ENCODE results near the gene SOCS1. TPM values are rescaled to one million over a fixed set of nuclear protein-coding genes. Genes with fewer than 3 reads are reported as not detected.

Gene SOCS1
- total and polyA plus RNA-seq, 2 donors (not counting 1 experiment from before 2014, with no cell fraction given) = 29.7 to 107 TPM

DNA sequence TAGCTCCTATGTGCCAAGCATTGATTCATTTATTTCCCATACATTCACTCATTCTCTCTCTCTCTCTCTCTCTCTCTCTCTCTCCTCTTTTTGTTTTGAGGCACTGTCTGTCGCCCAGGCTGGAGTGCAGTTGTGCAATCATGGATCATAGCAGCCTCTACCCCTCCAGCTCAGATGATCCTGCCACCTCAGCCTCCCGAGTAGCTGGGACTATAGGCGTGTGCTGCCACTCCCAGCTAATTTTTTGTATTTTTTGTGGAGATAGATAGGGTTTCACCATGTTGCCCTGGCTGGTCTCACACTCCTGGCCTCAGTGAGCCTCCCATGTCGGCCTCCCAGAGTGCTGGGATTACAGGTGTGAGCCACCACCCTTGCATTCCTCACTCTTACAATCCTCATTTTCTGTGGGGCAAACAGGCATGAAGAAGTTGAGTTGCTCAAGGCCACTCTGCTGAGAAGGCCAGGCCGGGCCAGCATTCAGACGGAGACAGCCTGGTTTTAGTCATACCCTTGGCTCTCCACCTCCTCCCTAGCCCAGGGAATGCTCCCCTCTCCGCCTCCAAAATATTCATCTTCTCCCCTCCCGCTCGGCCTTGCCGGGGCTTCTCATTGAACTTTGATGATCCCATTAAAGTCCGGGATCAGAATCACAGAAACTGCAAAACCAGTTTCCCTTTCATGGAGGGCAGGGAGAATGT lies 21.0 kb upstream of the SOCS1 start:
- intact Hi-C loops (cut with micrococcal nuclease) = no loop called here
- no peaks in the 10 kb centered on the region for H3K27me3 Mint-ChIP-seq
- H3K4me1 ChIP-seq (ENCODE audit: control insufficient read depth in 2 of 2, insufficient read depth in 2 of 2, low read length in 2 of 2) = peaks cover 13 to 15% of the 10 kb centered on the region in 2 donors

More for the DNA sequence above, 21.0 kb upstream of the SOCS1 start:
- H3K9me3 Mint-ChIP-seq (ENCODE audit: insufficient read depth) = no peaks in the 10 kb centered on the region
- Histone ChIP-seq H3K36me3 (replicated peaks in 1 of 2; ENCODE audit: control extremely low read depth in 1 of 2, control insufficient read depth in 1 of 2, extremely low read depth in 1 of 2, insufficient read depth in 2 of 2, low read length in 1 of 2) (no peaks in the 10 kb centered on the region), H3K4me2 (replicated peaks; ENCODE audit: low read depth, low read length, poor library complexity, severe bottlenecking) (no peak overlapping the region), H3K9me3 (ENCODE audit: control extremely low read depth in 1 of 3, control insufficient read depth in 2 of 3, insufficient read depth in 1 of 3, low read length in 2 of 3) (peaks cover 0 to 3% (median 0%) of the 10 kb centered on the region in 3 donors), H3K9ac (ENCODE audit: low read length) (no peak overlapping the region), H3K27ac (ENCODE audit: low read length in 2 of 2) (no peak overlapping the region), H4K20me1 (ENCODE audit: control insufficient read depth, insufficient read depth, low read length, poor library complexity, severe bottlenecking) (no peaks in the 10 kb centered on the region), H3K27me3 (replicated peaks in 1 of 4; ENCODE audit: control extremely low read depth in 1 of 4, control insufficient read depth in 3 of 4, insufficient read depth in 4 of 4, low read length in 3 of 4) (no peaks in the 10 kb centered on the region), H2AFZ (ENCODE audit: insufficient read depth, low read depth, low read length, poor library complexity, severe bottlenecking) (no peak overlapping the region), H3K79me2 (ENCODE audit: control insufficient read depth, insufficient read depth, low read length) (no peaks in the 10 kb centered on the region), H3K4me3 (ENCODE audit: control extremely low read depth in 1 of 5, extremely low read depth in 1 of 5, insufficient read depth in 1 of 5, low read depth in 2 of 5, low read length in 4 of 5) (no peak overlapping the region)
- no peak overlapping the region for H3K27ac Mint-ChIP-seq
- ChIA-PET CTCF (interaction anchor here (0.6 to 0.8 kb wide), 2 partner anchors 21 to 940 kb away, joined by 3 read pairs; no protein-coding TSS in a partner anchor), POLR2A (interaction anchor here (0.7 kb wide), 2 partner anchors 96 to 415 kb away, joined by 3 read pairs; no protein-coding TSS in a partner anchor)
- peaks cover 16% of the 10 kb centered on the region for H3K4me1 Mint-ChIP-seq
- DNase-seq (no peak), ATAC-seq (ENCODE audit: low read depth) (no peak)
- TF ChIP-seq, protein P1, sequence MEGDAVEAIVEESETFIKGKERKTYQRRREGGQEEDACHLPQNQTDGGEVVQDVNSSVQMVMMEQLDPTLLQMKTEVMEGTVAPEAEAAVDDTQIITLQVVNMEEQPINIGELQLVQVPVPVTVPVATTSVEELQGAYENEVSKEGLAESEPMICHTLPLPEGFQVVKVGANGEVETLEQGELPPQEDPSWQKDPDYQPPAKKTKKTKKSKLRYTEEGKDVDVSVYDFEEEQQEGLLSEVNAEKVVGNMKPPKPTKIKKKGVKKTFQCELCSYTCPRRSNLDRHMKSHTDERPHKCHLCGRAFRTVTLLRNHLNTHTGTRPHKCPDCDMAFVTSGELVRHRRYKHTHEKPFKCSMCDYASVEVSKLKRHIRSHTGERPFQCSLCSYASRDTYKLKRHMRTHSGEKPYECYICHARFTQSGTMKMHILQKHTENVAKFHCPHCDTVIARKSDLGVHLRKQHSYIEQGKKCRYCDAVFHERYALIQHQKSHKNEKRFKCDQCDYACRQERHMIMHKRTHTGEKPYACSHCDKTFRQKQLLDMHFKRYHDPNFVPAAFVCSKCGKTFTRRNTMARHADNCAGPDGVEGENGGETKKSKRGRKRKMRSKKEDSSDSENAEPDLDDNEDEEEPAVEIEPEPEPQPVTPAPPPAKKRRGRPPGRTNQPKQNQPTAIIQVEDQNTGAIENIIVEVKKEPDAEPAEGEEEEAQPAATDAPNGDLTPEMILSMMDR (IDR thresholded peaks at IDR 0.05) = no peak
- TF ChIP-seq EZH2 (IDR thresholded peaks at IDR 0.05; ENCODE audit: borderline replicate concordance, insufficient read depth, low read depth, low read length, poor library complexity, severe bottlenecking) = no peak
- 97% methylated on average over 6 of the region's 11 CpGs for WGBS (ENCODE audit: insufficient coverage)
- no peak overlapping the region for H3K4me3 Mint-ChIP-seq

Data from B cell (primary cell).